Keratinocyte (primary cell): ENCODE results near the gene ANKRD13A.

ENCODE experiments used
- CTCF ChIP-seq, 3 experiments: IDR thresholded peaks in 1 of 3; conservative IDR thresholded peaks in 1 of 3; optimal IDR thresholded peaks in 1 of 3; 2 replicates in 2 of 3; 3 replicates in 1 of 3; pipeline versions ENCODE3 to v1.5.1; 2011; ENCODE audit warnings: low read length in 3 of 3, mild to moderate bottlenecking in 3 of 3, moderate library complexity in 2 of 3, control low read depth in 1 of 3, inconsistent platforms in 1 of 3; ENCODE audit not compliant: insufficient read depth in 2 of 3; ENCODE audit errors: extremely low read depth in 1 of 3
- EZH2 ChIP-seq: IDR thresholded peaks from one replicate; pipeline ENCODE4 v1.6.1; 2012; ENCODE audit warnings: inconsistent platforms, mild to moderate bottlenecking, low read length, moderate library complexity

DNA sequence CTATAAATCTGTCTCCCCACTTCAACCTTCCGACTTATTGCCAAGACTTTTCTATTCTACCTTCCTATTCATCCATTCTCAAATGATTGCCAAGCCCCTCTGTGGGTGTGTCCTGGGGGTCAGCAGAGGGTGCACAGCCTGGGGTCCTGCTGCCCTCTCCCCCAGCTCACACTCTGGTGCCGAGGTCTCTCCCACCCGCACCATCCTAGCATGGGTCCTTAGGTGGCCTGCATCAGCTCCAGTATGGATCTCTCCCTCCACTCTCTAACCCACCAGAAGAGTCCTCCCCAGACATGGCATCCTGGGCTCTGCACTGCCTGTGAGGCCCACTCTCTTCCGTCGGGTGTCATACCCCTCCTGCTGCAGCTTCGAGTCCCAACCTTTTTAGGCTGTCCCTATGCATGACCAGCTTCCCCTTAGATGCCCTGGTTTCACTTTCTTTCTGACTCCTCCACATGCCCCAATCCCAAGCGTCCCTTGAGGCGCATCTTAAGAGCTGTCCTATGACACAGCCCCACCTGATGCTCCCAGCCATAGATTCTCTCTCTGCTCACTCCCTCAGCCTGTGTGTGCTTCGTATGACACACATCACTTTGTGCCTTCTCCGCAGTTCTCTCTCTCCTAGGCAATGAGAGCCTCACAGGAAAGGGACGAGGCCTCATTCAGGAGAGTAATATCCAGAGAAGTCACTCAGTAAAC is 46.9 kb upstream of the ANKRD13A start:
- no peak for TF ChIP-seq EZH2
- TF ChIP-seq CTCF (optimal IDR thresholded peaks at IDR 0.05 in 1 of 3, IDR thresholded peaks at IDR 0.05 in 1 of 3, conservative IDR thresholded peaks at IDR 0.05 in 1 of 3; ENCODE audit: extremely low read depth in 1 of 3, insufficient read depth in 2 of 3, low read length in 3 of 3): no peak
